T-helper 22 cell (primary cell): ENCODE results near the gene FKBP6.
"Not testable (repeated sequence)": the region's sequence is repeated elsewhere in the genome, so short reads cannot be mapped to it uniquely, and the experiment has no call there.

Experiments
- DNase-seq: peaks from one replicate; pipeline ENCODE4 v3.0.0-alpha.2; 2020; ENCODE audit warnings: low read depth

The FKBP6 gene

DNA sequence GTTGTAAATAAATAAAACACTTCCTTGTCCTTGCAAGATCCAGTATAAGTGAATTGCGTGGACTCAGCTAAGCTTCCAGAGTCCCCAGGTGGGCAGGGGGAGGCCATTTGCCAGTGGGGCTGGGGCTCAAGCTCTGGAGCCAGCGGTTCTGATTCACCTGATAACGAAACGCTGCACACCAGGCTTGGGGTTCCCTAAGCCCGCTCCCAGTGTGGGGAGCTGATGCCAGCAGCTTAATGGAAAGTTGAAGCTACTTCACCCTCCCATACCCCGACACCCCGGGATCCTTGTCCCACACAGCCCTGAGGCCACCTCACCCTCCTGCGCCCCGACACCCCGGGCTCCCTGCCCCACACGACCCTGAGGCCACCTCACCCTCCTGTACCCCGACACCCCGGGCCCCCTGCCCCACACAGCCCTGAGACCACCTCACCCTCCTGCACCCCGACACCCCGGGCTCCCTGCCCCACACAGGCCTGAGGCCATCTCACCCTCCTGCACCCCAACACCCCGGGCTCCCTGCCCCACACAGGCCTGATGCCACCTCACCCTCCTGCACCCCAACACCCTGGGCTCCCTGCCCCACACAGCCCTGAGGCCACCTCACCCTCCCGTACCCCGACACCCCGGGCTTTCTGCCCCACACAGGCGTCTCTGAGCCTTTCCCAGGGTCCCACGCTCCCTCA is 30.8 kb downstream of the FKBP6 start:
- no peak for DNase-seq

DNA sequence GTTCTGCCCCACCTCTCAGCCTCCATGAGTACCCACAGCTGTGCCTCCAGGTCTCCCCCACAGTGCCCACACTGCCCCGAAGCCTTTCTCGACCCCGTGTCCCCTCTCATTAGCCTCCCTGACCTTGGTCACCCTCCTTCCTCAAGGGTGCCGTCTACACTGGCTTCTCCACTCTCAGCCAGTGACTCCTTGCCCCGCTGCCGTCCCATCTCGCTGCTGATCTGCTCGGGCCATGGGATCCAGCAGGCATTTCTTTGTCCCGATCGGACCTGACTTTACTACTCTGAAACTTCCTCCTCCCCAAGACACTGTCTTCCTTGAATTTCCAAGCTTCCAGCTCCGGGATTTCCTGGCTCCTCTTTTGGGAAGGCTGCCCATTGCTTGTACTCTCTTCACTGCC is 31.3 kb downstream of the FKBP6 start:
- DNase-seq: no peak

GRCh38 chr7:73359746-73360375 is 31.9 kb downstream of the FKBP6 start:
- no peak for DNase-seq

- DNase-seq: not testable (repeated sequence)
Measured at GRCh38 chr7:73360590-73360989, 32.6 kb downstream of the FKBP6 start.

DNA sequence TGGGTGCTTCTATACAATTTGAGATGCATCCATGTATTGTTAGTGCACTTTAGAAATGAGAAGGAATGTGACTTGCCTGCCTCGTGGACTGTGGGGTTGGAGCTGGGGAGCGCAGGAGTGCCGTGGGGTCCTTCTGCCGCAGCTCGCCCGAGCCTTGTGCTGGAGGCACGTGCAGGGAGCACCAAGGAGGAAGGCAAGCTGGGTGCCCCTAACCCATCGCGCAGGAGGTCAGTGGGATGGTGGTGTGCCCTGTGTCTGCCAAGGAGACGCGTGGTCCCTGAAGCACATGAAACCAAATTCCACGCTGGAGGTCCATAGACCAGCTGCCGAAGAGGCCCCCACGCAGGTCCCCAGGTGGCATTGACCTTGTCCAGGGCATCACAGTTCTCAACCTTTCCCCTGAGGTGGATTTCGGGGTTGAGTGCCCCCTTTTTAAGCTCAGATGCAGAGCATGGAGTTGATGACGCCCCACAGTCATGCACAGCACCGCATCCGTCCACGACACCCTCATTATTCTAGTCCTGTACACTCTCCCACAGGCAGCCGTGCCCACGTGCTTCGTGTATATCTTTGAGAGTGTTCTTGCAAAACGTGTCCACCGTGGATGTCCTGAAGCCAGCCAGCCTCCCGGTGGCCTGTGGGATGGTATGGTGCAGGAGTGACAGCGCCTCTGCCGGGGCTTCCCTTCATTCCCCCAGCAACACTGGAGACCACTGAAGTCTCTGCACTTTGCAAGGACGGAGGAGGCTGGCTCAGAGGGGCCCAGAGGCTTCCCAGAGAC is 35.5 kb downstream of the FKBP6 start:
- no peak for DNase-seq

GRCh38 chr7:73364006-73364728 is 36.2 kb downstream of the FKBP6 start:
- no peak for DNase-seq

DNA sequence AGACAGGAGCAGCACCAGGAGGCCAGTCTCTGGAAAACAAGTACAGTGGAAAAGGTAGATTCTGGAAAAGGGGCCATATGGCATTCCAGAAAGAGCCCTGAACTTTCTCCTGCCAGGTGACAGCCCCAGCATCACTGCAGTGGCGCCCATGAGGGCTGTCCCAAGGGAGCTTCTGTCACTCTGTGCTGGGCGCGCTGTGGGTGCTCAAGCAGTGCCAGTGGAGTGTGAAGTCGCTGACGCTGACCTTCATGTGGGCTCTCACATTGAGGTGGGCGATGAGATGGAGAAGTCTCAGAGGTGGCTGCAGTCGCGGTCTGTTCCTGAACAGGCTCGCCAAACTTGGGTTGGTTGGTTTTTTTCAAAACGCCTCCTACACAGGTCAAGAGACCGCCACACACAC is 38.2 kb downstream of the FKBP6 start:
- DNase-seq: no peak

- DNase-seq: no peak
Measured at GRCh38 chr7:73366990-73367389, 39.0 kb downstream of the FKBP6 start.

- DNase-seq: no peak
Measured at GRCh38 chr7:73369009-73369408, 41.0 kb downstream of the FKBP6 start.

DNA sequence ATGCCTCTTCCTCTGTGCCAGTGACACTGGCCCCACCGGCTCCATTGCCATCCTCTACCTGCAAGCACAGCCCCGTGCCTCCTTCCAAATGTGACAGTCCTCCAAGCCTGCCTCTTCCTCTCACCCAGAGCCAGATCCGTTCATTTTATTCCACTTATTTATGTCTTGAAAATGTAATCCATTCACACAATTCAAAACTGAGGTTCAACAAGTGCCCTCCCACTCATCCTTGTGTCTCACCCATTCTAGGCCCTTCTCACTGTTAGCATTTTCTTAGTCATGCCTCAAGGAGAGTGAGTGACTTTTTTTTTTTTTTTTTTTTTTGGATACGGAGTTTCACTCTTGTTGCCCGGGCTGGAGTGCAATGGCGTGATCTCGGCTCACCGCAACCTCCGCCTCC is 41.7 kb downstream of the FKBP6 start:
- DNase-seq: no peak

- no peak for DNase-seq
Measured at GRCh38 chr7:73373741-73374140, 45.8 kb downstream of the FKBP6 start.

DNA sequence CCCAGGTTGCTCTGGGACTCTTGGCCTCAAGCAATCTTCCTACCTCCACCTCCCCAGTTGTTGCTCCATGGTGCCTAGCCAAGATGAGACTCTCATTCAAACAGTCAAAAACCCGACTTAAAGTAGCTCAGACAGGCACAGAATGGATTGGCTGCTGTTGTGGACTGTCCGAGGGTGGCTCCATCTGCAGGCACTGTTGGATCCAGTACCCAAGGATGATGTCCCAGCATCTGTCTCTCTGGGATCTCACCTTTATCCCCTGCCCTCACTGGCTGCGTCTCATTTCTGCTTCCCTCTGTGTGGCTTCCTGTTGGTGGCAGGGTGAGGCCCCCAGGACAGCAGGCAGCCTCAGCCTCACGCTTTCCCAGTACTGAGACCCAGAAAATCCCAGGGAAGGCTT is 48.3 kb downstream of the FKBP6 start:
- DNase-seq: not testable (repeated sequence)

GRCh38 chr7:73376671-73377412 is 48.9 kb downstream of the FKBP6 start:
- DNase-seq: no peak

DNA sequence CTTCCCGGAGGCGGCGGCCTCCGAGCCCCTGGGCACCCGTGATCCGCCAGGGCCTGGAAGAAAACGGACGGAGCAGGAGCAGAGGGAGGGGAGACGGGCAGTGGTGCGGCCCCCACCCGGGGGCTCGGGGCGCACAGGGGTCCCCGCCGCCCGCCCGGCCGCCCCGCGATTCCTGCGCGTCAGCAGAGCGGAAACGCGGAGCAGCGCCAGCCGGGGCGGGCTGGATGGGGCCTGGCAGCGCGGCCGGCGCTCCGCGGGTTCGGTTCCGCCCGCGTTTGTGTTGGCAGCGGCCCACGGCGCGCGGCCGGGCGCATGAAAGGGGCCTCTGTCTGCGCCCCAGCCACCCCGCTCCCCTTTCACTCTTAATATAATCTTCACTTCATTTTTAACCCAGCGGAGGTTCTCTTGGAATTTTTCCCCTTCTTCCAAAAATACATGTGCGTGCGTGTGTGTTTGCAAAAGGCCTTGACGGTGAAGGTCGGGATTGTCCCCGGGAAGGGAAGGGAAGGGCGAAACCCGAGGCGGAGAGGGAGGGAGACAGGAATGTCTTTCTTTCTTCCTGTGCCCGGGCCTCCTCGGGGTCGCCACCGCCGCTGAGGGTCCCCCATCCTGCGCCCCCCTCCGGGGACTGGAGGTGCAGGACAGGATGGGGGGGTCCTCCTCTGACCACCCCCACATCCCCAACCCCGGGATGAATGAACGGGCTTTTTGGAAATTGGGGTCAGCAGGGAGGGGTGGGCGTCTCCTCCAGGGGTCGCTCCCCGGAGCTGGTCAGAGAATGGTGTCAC is 49.6 kb downstream of the FKBP6 start:
- DNase-seq: not testable (repeated sequence)

DNA sequence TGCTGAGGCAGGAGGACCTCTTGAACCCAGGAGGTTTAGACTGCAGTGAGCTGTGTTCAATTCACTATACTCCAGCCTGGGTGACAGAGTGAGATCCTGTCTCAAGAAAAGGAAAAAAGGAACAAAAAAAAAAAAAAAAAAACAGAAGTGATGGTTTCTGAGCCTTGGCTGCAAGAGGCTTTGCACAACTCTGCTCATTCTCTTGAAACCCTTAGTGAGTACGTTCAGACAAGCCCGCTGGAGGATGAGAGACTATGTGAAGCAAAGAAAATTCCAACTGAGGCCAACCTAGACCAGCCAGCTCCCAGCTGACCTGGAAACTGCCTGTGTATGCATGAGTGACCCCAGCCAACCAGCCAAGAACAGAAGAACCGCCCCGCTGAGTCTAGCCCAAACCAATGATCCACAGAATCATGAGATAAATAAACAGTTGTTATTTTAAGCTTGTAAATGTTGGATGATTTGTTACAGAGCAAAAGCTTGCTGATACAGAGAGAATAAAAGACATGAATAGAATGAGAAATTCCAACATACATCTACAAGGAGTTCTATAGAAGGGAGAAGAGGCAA is 55.1 kb downstream of the FKBP6 start:
- no peak for DNase-seq

DNA sequence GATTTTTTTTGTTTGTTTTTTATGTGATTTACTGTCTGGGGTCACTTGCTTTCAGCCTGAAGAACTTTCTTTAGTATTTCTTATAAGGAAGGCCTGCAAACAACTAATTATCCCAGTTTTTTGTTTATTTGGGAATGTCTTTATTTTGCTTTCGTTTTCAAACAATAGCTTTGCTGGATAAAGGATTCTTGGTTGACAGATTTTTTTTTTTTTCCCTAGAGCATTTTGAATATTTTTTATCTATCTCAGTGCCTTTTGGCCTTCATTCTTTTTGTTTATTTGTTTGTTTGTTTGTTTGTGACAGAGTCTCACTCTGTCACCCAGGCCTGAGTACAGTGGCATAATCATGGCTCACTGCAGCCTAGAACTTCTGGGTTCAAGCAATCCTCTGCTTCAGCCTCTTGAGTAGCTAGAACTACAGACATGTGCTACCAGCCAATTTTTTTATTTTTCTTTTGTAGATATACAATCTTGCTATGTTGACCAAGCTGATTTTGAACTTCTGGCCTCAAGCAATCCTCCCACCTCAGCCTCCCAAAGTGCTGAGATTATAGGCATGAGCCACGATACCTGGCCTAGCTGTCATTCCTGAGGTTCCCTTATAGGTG is 59.4 kb downstream of the FKBP6 start:
- no peak for DNase-seq

DNA sequence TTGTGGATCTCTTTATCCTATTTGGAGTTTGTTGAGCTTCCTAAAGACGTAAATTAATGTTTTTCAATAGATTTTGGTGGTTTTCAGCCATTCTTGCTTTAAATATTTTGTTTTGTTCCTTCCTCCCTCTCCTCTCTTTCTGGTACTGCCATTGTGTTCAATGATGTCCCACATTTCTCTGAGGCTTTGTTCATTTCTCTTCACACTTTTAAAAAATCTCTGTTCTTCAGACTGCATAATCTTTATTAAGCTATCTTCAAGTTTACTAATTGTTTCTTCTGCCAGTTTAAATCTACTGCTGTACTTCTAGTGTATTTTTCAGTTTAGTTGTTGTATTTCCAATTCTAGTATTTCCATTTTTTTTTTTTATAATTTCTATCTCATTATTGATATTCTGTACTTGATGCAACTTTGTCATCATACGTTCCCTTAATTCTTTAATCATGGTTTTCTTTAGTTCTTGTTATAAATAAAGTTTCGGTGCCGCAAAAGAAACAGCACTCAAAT is 60.0 kb downstream of the FKBP6 start:
- no peak for DNase-seq

DNA sequence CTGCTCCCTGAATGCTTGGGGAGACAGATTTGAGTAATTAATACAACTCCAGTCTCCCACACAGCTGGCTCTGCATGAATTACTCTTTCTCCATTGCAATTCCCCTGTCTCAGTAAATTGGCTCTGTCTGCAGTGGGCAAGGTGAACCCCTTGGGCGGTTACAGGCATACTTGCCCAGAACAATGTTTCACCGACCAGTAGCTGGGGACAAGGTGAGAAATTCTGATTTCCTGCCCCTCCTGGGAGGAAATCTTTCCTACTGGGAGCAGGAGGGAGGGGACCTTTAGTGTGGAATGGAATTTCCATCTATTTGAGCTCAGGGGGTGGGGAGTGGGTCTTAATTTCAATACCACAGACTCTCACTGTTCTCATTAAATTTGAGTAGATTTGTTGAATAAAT is 63.4 kb downstream of the FKBP6 start:
- DNase-seq: no peak

GRCh38 chr7:73394422-73394821 is 66.5 kb downstream of the FKBP6 start:
- no peak for DNase-seq
